DOHH2 (cell line): ENCODE data around the gene HAO1.

Source experiments
- CTCF ChIP-seq: fragments of 200-600 bp; sonication (generic); IDR thresholded peaks from one replicate; pipeline ENCODE4 v1.5.1; 2014; ENCODE audit warnings: antibody characterized with exemption, mild to moderate bottlenecking, low read depth, low read length; ENCODE audit not compliant: poor library complexity, severe bottlenecking
- EZH2phosphoT487 ChIP-seq: fragments of 200-600 bp; sonication (generic); IDR thresholded peaks from 2 replicates; pipeline ENCODE4 v1.6.1; 2017; ENCODE audit warnings: borderline replicate concordance, mild to moderate bottlenecking, antibody characterized with exemption, low read length, moderate library complexity, mixed read lengths

GRCh38 chr20:7924692-7925091 is 15.6 kb downstream of the HAO1 start:
- TF ChIP-seq CTCF (no peak), EZH2phosphoT487 (no peak)
